CD4-positive, alpha-beta T cell (primary cell): ENCODE data around the gene EFHD2. TPM values are rescaled to one million over a fixed set of nuclear protein-coding genes. Genes with fewer than 3 reads are reported as not detected.

Experiments
- ATAC-seq: fragments of 200-7000 bp; cut with Tn5 transposase; one replicate; pipeline ENCODE4 v1.10.0; 2022; ENCODE audit warnings: mild to moderate bottlenecking; ENCODE audit not compliant: poor library complexity
- CTCF ChIA-PET: fragments of 350-600 bp; sonication (Branson Sonifier 250); formaldehyde crosslinking; loops from one replicate; lab custom pipeline; 2021; ENCODE audit warnings: antibody characterized with exemption, inconsistent platforms; lab: Charles Lee
- POLR2A ChIA-PET: fragments of 350-600 bp; sonication (Branson Sonifier 250); formaldehyde crosslinking; loops from one replicate; lab custom pipeline; 2021; ENCODE audit warnings: antibody characterized with exemption, inconsistent platforms; lab: Charles Lee
- DNase-seq, 14 experiments: peaks; one replicate each; pipeline ENCODE4 v3.0.0-alpha.2; 2013 to 2020; ENCODE audit warnings: mixed read lengths in 2 of 14
- H3K27ac ChIP-seq, 2 donors: one replicate each; pipeline versions ENCODE4 v1.5.1 to v1.7.0; 2013; ENCODE audit warnings: low read length in 2 of 2, low read depth in 1 of 2, mild to moderate bottlenecking in 1 of 2
- H3K27me3 ChIP-seq, 2 experiments: 1 replicate in 1 of 2; 2 replicates in 1 of 2; pipeline versions ENCODE4 v1.6.1 to v1.7.0; 2013; ENCODE audit warnings: low read length in 2 of 2, control low read depth in 1 of 2, mild to moderate bottlenecking in 1 of 2, moderate library complexity in 1 of 2; ENCODE audit not compliant: insufficient read depth in 2 of 2, control insufficient read depth in 1 of 2
- H3K36me3 ChIP-seq: one replicate; pipeline ENCODE4 v1.6.1; 2013; ENCODE audit warnings: low read length, control low read depth; ENCODE audit not compliant: insufficient read depth
- H3K4me1 ChIP-seq: one replicate; pipeline ENCODE4 v1.6.1; 2013; ENCODE audit warnings: low read length, control low read depth; ENCODE audit not compliant: insufficient read depth
- H3K4me3 ChIP-seq: one replicate; pipeline ENCODE4 v1.5.1; 2013; ENCODE audit warnings: mild to moderate bottlenecking, low read length, moderate library complexity
- H3K9me3 ChIP-seq, 2 experiments: 1 replicate in 1 of 2; 2 replicates in 1 of 2; pipeline versions ENCODE4 v1.6.1 to v1.7.0; 2013; ENCODE audit warnings: low read length in 2 of 2, mild to moderate bottlenecking in 2 of 2, control low read depth in 1 of 2, moderate library complexity in 1 of 2; ENCODE audit not compliant: control insufficient read depth in 1 of 2, insufficient read depth in 1 of 2
- H3K27ac Mint-ChIP-seq: one replicate; pipeline ENCODE4 v1.8.0; 2020; ENCODE audit warnings: mixed read lengths
- H3K27me3 Mint-ChIP-seq: one replicate; pipeline ENCODE4 v1.8.0; 2021; ENCODE audit warnings: mixed read lengths
- H3K36me3 Mint-ChIP-seq: one replicate; pipeline ENCODE4 v1.8.0; 2021; ENCODE audit warnings: low read depth, mixed read lengths
- H3K4me1 Mint-ChIP-seq: one replicate; pipeline ENCODE4 v1.8.0; 2021; ENCODE audit warnings: low read depth, mixed read lengths
- H3K4me3 Mint-ChIP-seq: one replicate; pipeline ENCODE4 v1.8.0; 2020; ENCODE audit warnings: mild to moderate bottlenecking, mixed read lengths
- H3K9me3 Mint-ChIP-seq: one replicate; pipeline ENCODE4 v1.8.0; 2020; ENCODE audit warnings: mixed read lengths
- CTCF ChIP-seq: fragments of 200-600 bp; IDR thresholded peaks from one replicate; pipeline ENCODE4 v1.8.0; 2022; ENCODE audit warnings: antibody characterized with exemption, mild to moderate bottlenecking
- intact Hi-C, 2 experiments: fragments of 100-400 bp; cut with DNase I in 1 of 2; cut with micrococcal nuclease in 1 of 2; formaldehyde crosslinking; loops; one replicate each; pipeline versions ENCODE4 v1.15.1 to v1.9.0; 2023 to 2025; cut with DNase I, micrococcal nuclease
- total RNA-seq, 174 experiments: library from RNA in 2 of 174; stranded (reverse) in 2 of 174; gene quantifications; one replicate each; pipeline ENCODE4 v1.2.3 and lab custom pipeline; 2021 to 2026

The EFHD2 gene
- total RNA-seq, 2 experiments from 2014 or later, result 79.1 to 80.9 TPM

- intact Hi-C loops, result no loop called here
- Mint-ChIP-seq H3K36me3 (peaks cover 49% of the 10 kb centered on the region), H3K4me3 (no peak overlapping the region), H3K27me3 (no peaks in the 10 kb centered on the region), H3K27ac (no peak overlapping the region), H3K9me3 (no peaks in the 10 kb centered on the region), H3K4me1 (peaks cover 21% of the 10 kb centered on the region)
- Histone ChIP-seq H3K4me1 (peaks cover 29% of the 10 kb centered on the region), H3K4me3 (no peak overlapping the region), H3K36me3 (peaks cover 56% of the 10 kb centered on the region), H3K27me3 (no peaks in the 10 kb centered on the region), H3K9me3 (no peaks in the 10 kb centered on the region), H3K27ac (no peak overlapping the region)
- CTCF ChIA-PET, result interaction anchor here (0.6 to 1.3 kb wide), 2 partner anchors 11 to 100 kb away, joined by 3 to 4 read pairs; no protein-coding TSS in a partner anchor
- ATAC-seq, result no peak
- no peak for DNase-seq
- no peak for TF ChIP-seq CTCF
- POLR2A ChIA-PET, result no interaction called here
These were observed 13.8 kb downstream of the EFHD2 start for GRCh38 chr1:15423355-15424077.

GRCh38 chr1:15424146-15424667 is 14.5 kb downstream of the EFHD2 start:
- Histone ChIP-seq H3K36me3 (peaks cover 57% of the 10 kb centered on the region), H3K4me3 (no peak overlapping the region), H3K4me1 (peaks cover 22% of the 10 kb centered on the region), H3K27ac (no peak overlapping the region), H3K27me3 (no peaks in the 10 kb centered on the region), H3K9me3 (no peaks in the 10 kb centered on the region)
- peak in 1 of 14 experiments; percentile 26 for DNase-seq
- POLR2A ChIA-PET, result no interaction called here
- H3K4me1 Mint-ChIP-seq, result peaks cover 18% of the 10 kb centered on the region
- H3K27me3 Mint-ChIP-seq, result no peaks in the 10 kb centered on the region
- H3K9me3 Mint-ChIP-seq, result no peaks in the 10 kb centered on the region
- H3K4me3 Mint-ChIP-seq, result no peak overlapping the region
- H3K27ac Mint-ChIP-seq, result peak overlapping the region; percentile 47
- CTCF ChIA-PET, result interaction anchor here (0.6 to 1.3 kb wide), 2 partner anchors 11 to 101 kb away, joined by 3 to 4 read pairs; no protein-coding TSS in a partner anchor
- peaks cover 49% of the 10 kb centered on the region for H3K36me3 Mint-ChIP-seq
- no peak for ATAC-seq
- TF ChIP-seq CTCF, result no peak
- intact Hi-C loops, result no loop called here

- Histone ChIP-seq H3K27ac (no peak overlapping the region), H3K4me1 (peaks cover 15% of the 10 kb centered on the region), H3K36me3 (peaks cover 60% of the 10 kb centered on the region), H3K27me3 (no peaks in the 10 kb centered on the region), H3K4me3 (no peak overlapping the region), H3K9me3 (no peaks in the 10 kb centered on the region)
- ATAC-seq (no peak), DNase-seq (peak in 1 of 14 experiments; percentile 12)
- POLR2A ChIA-PET, result no interaction called here
- TF ChIP-seq CTCF, result no peak
- no peaks in the 10 kb centered on the region for H3K27me3 Mint-ChIP-seq
- peaks cover 15% of the 10 kb centered on the region for H3K4me1 Mint-ChIP-seq
- H3K36me3 Mint-ChIP-seq, result peaks cover 47% of the 10 kb centered on the region
- CTCF ChIA-PET, result no interaction called here
- no peak overlapping the region for H3K4me3 Mint-ChIP-seq
- H3K9me3 Mint-ChIP-seq, result no peaks in the 10 kb centered on the region
- intact Hi-C loops, result no loop called here
- no peak overlapping the region for H3K27ac Mint-ChIP-seq
These were observed 15.3 kb downstream of the EFHD2 start for GRCh38 chr1:15424981-15425380.
